H9 (cell line): ENCODE measurements around the gene ARHGAP10. TPM values are rescaled to one million over a fixed set of nuclear protein-coding genes. Genes with fewer than 3 reads are reported as not detected.

Experiments
- DNase-seq: peaks from one replicate; pipeline ENCODE4 v3.0.0-alpha.2; 2017
- H2AFZ ChIP-seq: one replicate; pipeline ENCODE4 v1.6.1; 2013; ENCODE audit warnings: mild to moderate bottlenecking, low read length, control low read depth, moderate library complexity
- H2AK5ac ChIP-seq: 2 replicates; pipeline ENCODE4 v1.6.1; 2013; ENCODE audit warnings: low read length, control low read depth, mixed read lengths; ENCODE audit not compliant: insufficient read length
- H2BK120ac ChIP-seq: one replicate; pipeline ENCODE4 v1.6.1; 2013; ENCODE audit warnings: low read depth, mild to moderate bottlenecking, low read length, control low read depth, inconsistent platforms; ENCODE audit not compliant: poor library complexity, severe bottlenecking
- H2BK12ac ChIP-seq: 2 replicates; pipeline ENCODE4 v1.6.1; 2013; ENCODE audit warnings: low read length, control low read depth, mixed read lengths, low read depth; ENCODE audit not compliant: insufficient read length
- H2BK15ac ChIP-seq: 2 replicates; pipeline ENCODE4 v1.6.1; 2013; ENCODE audit warnings: low read depth, low read length, control low read depth
- H2BK20ac ChIP-seq: one replicate; pipeline ENCODE4 v1.6.1; 2013; ENCODE audit warnings: low read depth, mild to moderate bottlenecking, low read length, control low read depth, inconsistent platforms; ENCODE audit not compliant: poor library complexity, severe bottlenecking
- H2BK5ac ChIP-seq: 2 replicates; pipeline ENCODE4 v1.6.1; 2013; ENCODE audit warnings: low read length, control low read depth, mixed read lengths; ENCODE audit not compliant: insufficient read length
- H3K14ac ChIP-seq: 2 replicates; pipeline ENCODE4 v1.6.1; 2013; ENCODE audit warnings: low read length, control low read depth; ENCODE audit not compliant: insufficient read depth
- H3K18ac ChIP-seq: 2 replicates; pipeline ENCODE4 v1.6.1; 2013; ENCODE audit warnings: low read depth, mild to moderate bottlenecking, mixed read lengths, low read length, control low read depth; ENCODE audit not compliant: insufficient read length
- H3K23ac ChIP-seq: 2 replicates; pipeline ENCODE4 v1.6.1; 2013; ENCODE audit warnings: low read length, control low read depth, mixed read lengths, low read depth; ENCODE audit not compliant: insufficient read length
- H3K23me2 ChIP-seq: 2 replicates; pipeline ENCODE4 v1.6.1; 2013; ENCODE audit warnings: low read depth, mild to moderate bottlenecking, mixed read lengths, low read length, control low read depth; ENCODE audit not compliant: insufficient read length, poor library complexity, severe bottlenecking
- H3K27ac ChIP-seq: 2 replicates; pipeline ENCODE4 v1.5.1; 2013; ENCODE audit warnings: low read length, control low read depth, mixed read lengths, low read depth; ENCODE audit not compliant: insufficient read length
- H3K27me3 ChIP-seq: 2 replicates; pipeline ENCODE4 v1.6.1; 2013; ENCODE audit warnings: low read length, control low read depth, inconsistent platforms; ENCODE audit not compliant: insufficient read depth
- H3K4ac ChIP-seq: 2 replicates; pipeline ENCODE4 v1.6.1; 2013; ENCODE audit warnings: low read depth, mild to moderate bottlenecking, control low read depth, inconsistent platforms, low read length, moderate library complexity
- H3K4me1 ChIP-seq: 2 replicates; pipeline ENCODE4 v1.6.1; 2013; ENCODE audit warnings: low read length, control low read depth, inconsistent platforms; ENCODE audit not compliant: insufficient read depth
- H3K4me2 ChIP-seq: 2 replicates; pipeline ENCODE4 v1.6.1; 2013; ENCODE audit warnings: low read length, control low read depth, mixed read lengths; ENCODE audit not compliant: insufficient read length, insufficient read depth
- H3K56ac ChIP-seq: 2 replicates; pipeline ENCODE4 v1.6.1; 2013; ENCODE audit warnings: low read depth, mild to moderate bottlenecking, mixed read lengths, low read length, control low read depth; ENCODE audit not compliant: insufficient read length
- H3K79me1 ChIP-seq: 2 replicates; pipeline ENCODE4 v1.6.1; 2013; ENCODE audit warnings: low read depth, mild to moderate bottlenecking, moderate library complexity, low read length, control low read depth, inconsistent platforms; ENCODE audit not compliant: insufficient read depth, poor library complexity, severe bottlenecking
- H3K79me2 ChIP-seq: 2 replicates; pipeline ENCODE4 v1.6.1; 2013; ENCODE audit warnings: low read length, control low read depth, inconsistent platforms; ENCODE audit not compliant: insufficient read depth
- H3K9ac ChIP-seq: 2 replicates; pipeline ENCODE4 v1.6.1; 2013; ENCODE audit warnings: low read length, control low read depth, mixed read lengths; ENCODE audit not compliant: insufficient read length; ENCODE audit errors: extremely low read depth
- H3K9me3 ChIP-seq: one replicate; pipeline ENCODE4 v1.6.1; 2013; ENCODE audit warnings: low read depth, low read length, inconsistent platforms; ENCODE audit not compliant: control insufficient read depth
- H3T11ph ChIP-seq: one replicate; pipeline ENCODE4 v1.6.1; 2013; ENCODE audit warnings: mild to moderate bottlenecking, low read length, control low read depth, inconsistent platforms
- H4K20me1 ChIP-seq: one replicate; pipeline ENCODE4 v1.6.1; 2013; ENCODE audit not compliant: control insufficient read depth, insufficient read length, insufficient read depth
- H4K5ac ChIP-seq: 2 replicates; pipeline ENCODE4 v1.6.1; 2013; ENCODE audit warnings: low read depth, mild to moderate bottlenecking, mixed read lengths, low read length, control low read depth; ENCODE audit not compliant: insufficient read length
- H4K8ac ChIP-seq: replicated peaks from 2 replicates; pipeline ENCODE4 v1.6.1; 2013; ENCODE audit warnings: low read length, control low read depth, mixed read lengths, low read depth; ENCODE audit not compliant: insufficient read length
- H4K91ac ChIP-seq: 2 replicates; pipeline ENCODE4 v1.6.1; 2013; ENCODE audit warnings: low read depth, mild to moderate bottlenecking, moderate library complexity, mixed read lengths, low read length, control low read depth; ENCODE audit not compliant: insufficient read length
- H3K27ac Mint-ChIP-seq, 3 experiments: 2 replicates in 2 of 3; 3 replicates in 1 of 3; pipeline ENCODE4 v1.8.0; 2020 to 2021; ENCODE audit warnings: mixed read lengths in 3 of 3, mild to moderate bottlenecking in 1 of 3, moderate library complexity in 1 of 3
- H3K27me3 Mint-ChIP-seq: 2 replicates; pipeline ENCODE4 v1.8.0; 2021; ENCODE audit warnings: low read depth, mild to moderate bottlenecking, moderate library complexity, mixed read lengths
- H3K36me3 Mint-ChIP-seq, 3 experiments: 2 replicates in 2 of 3; 3 replicates in 1 of 3; pipeline ENCODE4 v1.8.0; 2020 to 2021; ENCODE audit warnings: low read depth in 3 of 3, mixed read lengths in 3 of 3; ENCODE audit not compliant: insufficient read depth in 1 of 3
- H3K4me1 Mint-ChIP-seq, 2 experiments: 2 replicates each; pipeline ENCODE4 v1.8.0; 2020; ENCODE audit warnings: mixed read lengths in 2 of 2
- H3K4me3 Mint-ChIP-seq, 2 experiments: 2 replicates in 1 of 2; 3 replicates in 1 of 2; pipeline ENCODE4 v1.8.0; 2020 to 2021; ENCODE audit warnings: mild to moderate bottlenecking in 2 of 2, mixed read lengths in 2 of 2, moderate library complexity in 1 of 2
- H3K9me3 Mint-ChIP-seq, 2 experiments: 2 replicates in 1 of 2; 3 replicates in 1 of 2; pipeline ENCODE4 v1.8.0; 2020; ENCODE audit warnings: mild to moderate bottlenecking in 2 of 2, mixed read lengths in 2 of 2, moderate library complexity in 1 of 2
- total RNA-seq: library from RNA; stranded (reverse); gene quantifications from 2 replicates; pipeline ENCODE4 v1.2.1, GENCODE V29; 2021
- TF ChIP-seq, protein P1 (sequence below): fragments of 200-600 bp; sonication (generic); conservative IDR thresholded peaks from 3 replicates; pipeline ENCODE4 v1.8.0; 2021; ENCODE audit warnings: antibody characterized with exemption, mild to moderate bottlenecking

Gene ARHGAP10
- total RNA-seq, 1 experiment from 2014 or later: 7.8 TPM

DNA sequence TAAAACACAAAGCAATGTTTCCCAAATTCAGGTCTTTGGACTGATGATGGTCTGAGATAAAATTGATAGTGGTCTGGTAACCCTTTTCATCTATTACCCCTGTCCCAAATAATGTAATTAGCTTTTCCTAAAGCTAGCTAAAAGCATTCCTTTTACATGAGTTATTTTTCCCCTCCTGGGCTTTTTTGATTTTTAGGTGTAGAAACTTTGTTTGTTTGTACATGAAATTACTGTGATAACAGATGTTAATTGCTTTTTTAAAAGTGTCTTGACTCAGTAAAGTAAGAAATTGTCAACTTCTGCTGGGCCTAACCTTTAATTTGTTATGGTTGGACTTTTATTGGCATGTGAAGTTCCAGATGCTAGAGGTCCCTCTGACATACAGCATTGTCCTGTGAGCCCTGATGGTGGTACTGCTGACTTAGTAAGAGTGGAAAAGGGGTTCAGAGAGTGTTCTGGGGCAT is 145.5 kb downstream of the ARHGAP10 start:
- Mint-ChIP-seq H3K4me1 (no peaks in the 10 kb centered on the region), H3K27ac (no peak overlapping the region), H3K4me3 (no peak overlapping the region), H3K27me3 (no peaks in the 10 kb centered on the region), H3K36me3 (0 out of 7 replicates have a peak, but pooled peaks cover 0 to 2% (median 0%) of the 10 kb centered on the region in 3 experiments), H3K9me3 (no peaks in the 10 kb centered on the region)
- no peak overlapping the region for H3K9ac ChIP-seq
- no peaks in the 10 kb centered on the region for H3K9me3 ChIP-seq
- H3K4me2 ChIP-seq: no peak overlapping the region
- H2AK5ac ChIP-seq: no peak overlapping the region
- no peaks in the 10 kb centered on the region for H3K79me1 ChIP-seq
- no peak overlapping the region for H2BK120ac ChIP-seq
- no peak overlapping the region for H2BK15ac ChIP-seq
- no peaks in the 10 kb centered on the region for H3K4me1 ChIP-seq
- no peak overlapping the region for H3K4ac ChIP-seq
- no peak overlapping the region for H3K27ac ChIP-seq
- H3K23ac ChIP-seq: no peak overlapping the region
- no peak overlapping the region for H2BK5ac ChIP-seq
- no peak overlapping the region for H3K18ac ChIP-seq
- no peaks in the 10 kb centered on the region for H3K79me2 ChIP-seq
- H4K8ac ChIP-seq: no peak overlapping the region
- no peak for DNase-seq
- H4K91ac ChIP-seq: no peak overlapping the region
- no peak overlapping the region for H3K56ac ChIP-seq
- H3K23me2 ChIP-seq: no peaks in the 10 kb centered on the region
- H3T11ph ChIP-seq: no peak overlapping the region
- TF ChIP-seq, protein P1, sequence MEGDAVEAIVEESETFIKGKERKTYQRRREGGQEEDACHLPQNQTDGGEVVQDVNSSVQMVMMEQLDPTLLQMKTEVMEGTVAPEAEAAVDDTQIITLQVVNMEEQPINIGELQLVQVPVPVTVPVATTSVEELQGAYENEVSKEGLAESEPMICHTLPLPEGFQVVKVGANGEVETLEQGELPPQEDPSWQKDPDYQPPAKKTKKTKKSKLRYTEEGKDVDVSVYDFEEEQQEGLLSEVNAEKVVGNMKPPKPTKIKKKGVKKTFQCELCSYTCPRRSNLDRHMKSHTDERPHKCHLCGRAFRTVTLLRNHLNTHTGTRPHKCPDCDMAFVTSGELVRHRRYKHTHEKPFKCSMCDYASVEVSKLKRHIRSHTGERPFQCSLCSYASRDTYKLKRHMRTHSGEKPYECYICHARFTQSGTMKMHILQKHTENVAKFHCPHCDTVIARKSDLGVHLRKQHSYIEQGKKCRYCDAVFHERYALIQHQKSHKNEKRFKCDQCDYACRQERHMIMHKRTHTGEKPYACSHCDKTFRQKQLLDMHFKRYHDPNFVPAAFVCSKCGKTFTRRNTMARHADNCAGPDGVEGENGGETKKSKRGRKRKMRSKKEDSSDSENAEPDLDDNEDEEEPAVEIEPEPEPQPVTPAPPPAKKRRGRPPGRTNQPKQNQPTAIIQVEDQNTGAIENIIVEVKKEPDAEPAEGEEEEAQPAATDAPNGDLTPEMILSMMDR: no peak
- no peak overlapping the region for H4K5ac ChIP-seq
- no peak overlapping the region for H2AFZ ChIP-seq
- H2BK20ac ChIP-seq: no peak overlapping the region
- no peaks in the 10 kb centered on the region for H3K27me3 ChIP-seq
- H4K20me1 ChIP-seq: no peaks in the 10 kb centered on the region
- H2BK12ac ChIP-seq: no peak overlapping the region
- H3K14ac ChIP-seq: no peak overlapping the region
